ENCODE results near the gene EFNA3. TPM values are rescaled to one million over a fixed set of nuclear protein-coding genes. Genes with fewer than 3 reads are reported as not detected.

The EFNA3 gene
- total and polyA plus RNA-seq, 9 of the 15 experiments (the other 6 are each of a cell fraction or from before 2014, with no cell fraction given): 0.59 to 7.9 (median 4.7) TPM

GRCh38 chr1:155070721-155071569 is 7.7 kb upstream of the EFNA3 start (continued):
- TF ChIP-seq CHAMP1 (IDR thresholded peaks at IDR 0.05) (no peak), CREB1 (IDR thresholded peaks at IDR 0.05) (peak; percentile 63), CREB1 (CRISPR knock-in tag; IDR thresholded peaks at IDR 0.05) (peak; percentile 85), CCNT2 (IDR thresholded peaks at IDR 0.05; ENCODE audit: borderline replicate concordance, extremely low read depth, insufficient read length, low read depth, low read length) (peak; percentile 84), ZNF518B (CRISPR knock-in tag; IDR thresholded peaks at IDR 0.05) (no peak), FOXP4 (CRISPR knock-in tag; IDR thresholded peaks at IDR 0.05; ENCODE audit: borderline replicate concordance) (peak; percentile 65; the same call in 1 of the 2 replicates), SMAD3 (CRISPR knock-in tag; conservative IDR thresholded peaks at IDR 0.05) (no peak), FOXP1 (CRISPR knock-in tag; IDR thresholded peaks at IDR 0.05) (peak; percentile 75; the same call in 1 of the 2 replicates), ETV5 (CRISPR knock-in tag; IDR thresholded peaks at IDR 0.05; ENCODE audit: low read depth) (peak; percentile 49; the same call in 1 of the 2 replicates), ATF1 (CRISPR knock-in tag; IDR thresholded peaks at IDR 0.05) (no peak; the same call in 1 of the 2 replicates), ATF1 (tag; IDR thresholded peaks at IDR 0.05) (peak; percentile 67), RBFOX2 (IDR thresholded peaks at IDR 0.05; ENCODE audit: low read depth, low read length) (peak; percentile 70), HES1 (IDR thresholded peaks at IDR 0.05; ENCODE audit: low read depth) (peak; percentile 70), TEAD1 (CRISPR knock-in tag; IDR thresholded peaks at IDR 0.05) (peak in 1 of 2 experiments; percentile 26; a peak in 1 of 4 replicates), CREM (IDR thresholded peaks at IDR 0.05; ENCODE audit: low read depth) (peak; percentile 80), NRF1 (conservative IDR thresholded peaks at IDR 0.05 in 1 of 2, IDR thresholded peaks at IDR 0.05 in 1 of 2) (peak; percentile 83 to 85), L3MBTL2 (IDR thresholded peaks at IDR 0.05) (peak; percentile 74), EHMT2 (IDR thresholded peaks at IDR 0.05) (no peak)
